ENCODE measurements around the gene HLA-DMA.
A peak's percentile ranks its signal among the peaks of the same experiment; 100 is the strongest.

HLA-DMA gene

DNA sequence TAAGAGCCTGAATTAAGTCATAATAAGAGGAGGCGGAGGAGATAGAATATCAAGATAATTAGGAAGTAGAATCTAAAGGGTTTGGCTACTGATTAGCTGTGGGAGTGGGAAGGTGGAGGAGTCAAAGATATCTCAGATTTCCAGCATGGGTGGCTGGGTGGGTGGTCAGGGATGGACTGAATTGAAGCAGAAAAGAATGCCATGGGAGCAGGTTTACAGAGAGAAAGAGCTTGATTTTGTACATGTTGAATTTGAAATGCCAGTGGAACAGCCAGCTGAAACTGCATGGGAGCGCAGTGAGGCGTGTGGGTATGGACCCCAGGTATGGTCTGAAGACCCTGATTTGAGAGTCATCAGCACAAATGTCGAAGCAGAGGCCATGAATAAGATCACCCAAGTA lies 1.4 kb upstream of the HLA-DMA start:
- no peak overlapping the region for H3K18ac ChIP-seq (ENCODE audit: low read length)
- peak overlapping the region; percentile 62 for H3K9ac ChIP-seq (ENCODE audit: low read length)

GRCh38 chr6:32953775-32954174 lies 878 bp upstream of the HLA-DMA start:
- H2AK5ac ChIP-seq (ENCODE audit: low read length), result no peak overlapping the region
- no peak overlapping the region for H4K12ac ChIP-seq (ENCODE audit: low read depth, low read length)
- H3K23ac ChIP-seq (ENCODE audit: low read length), result no peak overlapping the region
- H3K9ac ChIP-seq (ENCODE audit: low read length), result no peak overlapping the region
- H3K4me3 ChIP-seq (ENCODE audit: low read depth, low read length), result no peak overlapping the region
- H3K27me3 ChIP-seq (ENCODE audit: insufficient read depth, low read length), result no peaks in the 10 kb centered on the region
- no peak overlapping the region for H4K91ac ChIP-seq (ENCODE audit: low read depth, low read length)
- H3K4ac ChIP-seq (ENCODE audit: low read depth, low read length), result no peak overlapping the region
- no peak overlapping the region for H3K14ac ChIP-seq (ENCODE audit: low read length)
- H2AFZ ChIP-seq (ENCODE audit: insufficient read depth, low read length, poor library complexity), result no peak overlapping the region
- no peak overlapping the region for H3K18ac ChIP-seq (ENCODE audit: low read length)
- no peak overlapping the region for H2BK12ac ChIP-seq (ENCODE audit: low read length)
- no peak overlapping the region for H3K27ac ChIP-seq (ENCODE audit: low read depth, low read length)
- no peak overlapping the region for H2BK120ac ChIP-seq (ENCODE audit: insufficient read depth, low read length, poor library complexity)
- no peaks in the 10 kb centered on the region for H3K9me3 ChIP-seq (ENCODE audit: insufficient read depth, low read depth, low read length)
- DNase-seq, result no peak
- H3K4me2 ChIP-seq (ENCODE audit: low read length), result no peak overlapping the region
- no peaks in the 10 kb centered on the region for H3K36me3 ChIP-seq (ENCODE audit: control insufficient read depth in 1 of 2, insufficient read depth in 2 of 2, low read length in 2 of 2)
- no CpG with 5 or more reads among the region's 4 CpGs for WGBS (ENCODE audit: extremely low coverage, insufficient coverage, insufficient read length)
- H3K4me1 ChIP-seq (ENCODE audit: control insufficient read depth in 1 of 2, insufficient read depth in 2 of 2, low read length in 2 of 2), result peaks cover 0 to 3% of the 10 kb centered on the region in 2 experiments
- no peak overlapping the region for H4K8ac ChIP-seq (ENCODE audit: low read depth, low read length)
- no peak overlapping the region for H2BK5ac ChIP-seq (ENCODE audit: low read depth, low read length, poor library complexity)
- H3K79me1 ChIP-seq (ENCODE audit: low read length), result no peaks in the 10 kb centered on the region
- no peaks in the 10 kb centered on the region for H3K79me2 ChIP-seq (ENCODE audit: control insufficient read depth, insufficient read depth, low read length, poor library complexity)

More for the DNA sequence above, 1.4 kb upstream of the HLA-DMA start:
- H3K23ac ChIP-seq (ENCODE audit: low read length), result no peak overlapping the region
- H2BK5ac ChIP-seq (ENCODE audit: low read depth, low read length, poor library complexity), result no peak overlapping the region
- no peak overlapping the region for H2AFZ ChIP-seq (ENCODE audit: insufficient read depth, low read length, poor library complexity)
- WGBS (ENCODE audit: extremely low coverage, insufficient coverage, insufficient read length), result no CpG with 5 or more reads among the region's 4 CpGs
- H3K79me1 ChIP-seq (ENCODE audit: low read length), result no peaks in the 10 kb centered on the region
- H3K79me2 ChIP-seq (ENCODE audit: control insufficient read depth, insufficient read depth, low read length, poor library complexity), result no peaks in the 10 kb centered on the region
- no peak overlapping the region for H3K4me2 ChIP-seq (ENCODE audit: low read length)
- H3K4me3 ChIP-seq (ENCODE audit: low read depth, low read length), result no peak overlapping the region
- H2BK120ac ChIP-seq (ENCODE audit: insufficient read depth, low read length, poor library complexity), result no peak overlapping the region
- H3K36me3 ChIP-seq (ENCODE audit: control insufficient read depth in 1 of 2, insufficient read depth in 2 of 2, low read length in 2 of 2), result no peaks in the 10 kb centered on the region
- H4K8ac ChIP-seq (ENCODE audit: low read depth, low read length), result no peak overlapping the region
- no peak overlapping the region for H3K4ac ChIP-seq (ENCODE audit: low read depth, low read length)
- no peak overlapping the region for H3K14ac ChIP-seq (ENCODE audit: low read length)
- peaks cover 0 to 3% of the 10 kb centered on the region in 2 experiments for H3K4me1 ChIP-seq (ENCODE audit: control insufficient read depth in 1 of 2, insufficient read depth in 2 of 2, low read length in 2 of 2)
- no peaks in the 10 kb centered on the region for H3K9me3 ChIP-seq (ENCODE audit: insufficient read depth, low read depth, low read length)
- H3K27ac ChIP-seq (ENCODE audit: low read depth, low read length), result no peak overlapping the region
- no peak overlapping the region for H4K12ac ChIP-seq (ENCODE audit: low read depth, low read length)
- H3K27me3 ChIP-seq (ENCODE audit: insufficient read depth, low read length), result no peaks in the 10 kb centered on the region
- H4K91ac ChIP-seq (ENCODE audit: low read depth, low read length), result no peak overlapping the region
- H2BK12ac ChIP-seq (ENCODE audit: low read length), result no peak overlapping the region
- no peak overlapping the region for H2AK5ac ChIP-seq (ENCODE audit: low read length)
- DNase-seq, result no peak

GRCh38 chr6:32950449-32950848 lies 2.4 kb downstream of the HLA-DMA start:
- H2AFZ ChIP-seq (ENCODE audit: insufficient read depth, low read length, poor library complexity), result no peak overlapping the region

GRCh38 chr6:32950010-32950409 lies 2.9 kb downstream of the HLA-DMA start:
- Histone ChIP-seq H3K18ac (ENCODE audit: low read length) (no peak overlapping the region), H3K79me1 (ENCODE audit: low read length) (no peaks in the 10 kb centered on the region), H2BK12ac (ENCODE audit: low read length) (no peak overlapping the region), H3K9me3 (ENCODE audit: insufficient read depth, low read depth, low read length) (no peaks in the 10 kb centered on the region), H3K4me3 (ENCODE audit: low read depth, low read length) (no peak overlapping the region), H4K12ac (ENCODE audit: low read depth, low read length) (no peak overlapping the region), H2AK5ac (ENCODE audit: low read length) (no peak overlapping the region), H2BK5ac (ENCODE audit: low read depth, low read length, poor library complexity) (no peak overlapping the region), H3K4me1 (ENCODE audit: control insufficient read depth in 1 of 2, insufficient read depth in 2 of 2, low read length in 2 of 2) (peaks cover 0 to 3% of the 10 kb centered on the region in 2 experiments), H3K36me3 (ENCODE audit: control insufficient read depth in 1 of 2, insufficient read depth in 2 of 2, low read length in 2 of 2) (no peaks in the 10 kb centered on the region), H3K79me2 (ENCODE audit: control insufficient read depth, insufficient read depth, low read length, poor library complexity) (no peaks in the 10 kb centered on the region), H3K23ac (ENCODE audit: low read length) (no peak overlapping the region), H3K4me2 (ENCODE audit: low read length) (no peak overlapping the region), H3K14ac (ENCODE audit: low read length) (no peak overlapping the region), H4K91ac (ENCODE audit: low read depth, low read length) (no peak overlapping the region), H4K8ac (ENCODE audit: low read depth, low read length) (no peak overlapping the region), H3K9ac (ENCODE audit: low read length) (no peak overlapping the region), H2BK120ac (ENCODE audit: insufficient read depth, low read length, poor library complexity) (no peak overlapping the region), H2AFZ (ENCODE audit: insufficient read depth, low read length, poor library complexity) (no peak overlapping the region), H3K27me3 (ENCODE audit: insufficient read depth, low read length) (no peaks in the 10 kb centered on the region), H3K4ac (ENCODE audit: low read depth, low read length) (no peak overlapping the region), H3K27ac (ENCODE audit: low read depth, low read length) (no peak overlapping the region)
- DNase-seq, result no peak
- no CpG with 5 or more reads among the region's 3 CpGs for WGBS (ENCODE audit: extremely low coverage, insufficient coverage, insufficient read length)

More at GRCh38 chr6:32950449-32950848, 2.4 kb downstream of the HLA-DMA start:
- no peak overlapping the region for H2AK5ac ChIP-seq (ENCODE audit: low read length)
- no peak overlapping the region for H2BK120ac ChIP-seq (ENCODE audit: insufficient read depth, low read length, poor library complexity)
- no peak overlapping the region for H4K91ac ChIP-seq (ENCODE audit: low read depth, low read length)
- H4K12ac ChIP-seq (ENCODE audit: low read depth, low read length), result no peak overlapping the region
- no peak overlapping the region for H3K23ac ChIP-seq (ENCODE audit: low read length)
- no peak overlapping the region for H4K8ac ChIP-seq (ENCODE audit: low read depth, low read length)
- peaks cover 0 to 3% of the 10 kb centered on the region in 2 experiments for H3K4me1 ChIP-seq (ENCODE audit: control insufficient read depth in 1 of 2, insufficient read depth in 2 of 2, low read length in 2 of 2)
- H3K4me3 ChIP-seq (ENCODE audit: low read depth, low read length), result no peak overlapping the region
- H3K27me3 ChIP-seq (ENCODE audit: insufficient read depth, low read length), result no peaks in the 10 kb centered on the region
- H3K18ac ChIP-seq (ENCODE audit: low read length), result no peak overlapping the region
- H2BK5ac ChIP-seq (ENCODE audit: low read depth, low read length, poor library complexity), result no peak overlapping the region
- no peaks in the 10 kb centered on the region for H3K36me3 ChIP-seq (ENCODE audit: control insufficient read depth in 1 of 2, insufficient read depth in 2 of 2, low read length in 2 of 2)
- DNase-seq, result no peak
- H3K27ac ChIP-seq (ENCODE audit: low read depth, low read length), result no peak overlapping the region
- H2BK12ac ChIP-seq (ENCODE audit: low read length), result no peak overlapping the region
- H3K14ac ChIP-seq (ENCODE audit: low read length), result no peak overlapping the region
- no peak overlapping the region for H3K4ac ChIP-seq (ENCODE audit: low read depth, low read length)
- no peak overlapping the region for H3K4me2 ChIP-seq (ENCODE audit: low read length)
- H3K9me3 ChIP-seq (ENCODE audit: insufficient read depth, low read depth, low read length), result no peaks in the 10 kb centered on the region
- H3K79me1 ChIP-seq (ENCODE audit: low read length), result no peaks in the 10 kb centered on the region
- no peaks in the 10 kb centered on the region for H3K79me2 ChIP-seq (ENCODE audit: control insufficient read depth, insufficient read depth, low read length, poor library complexity)
- WGBS (ENCODE audit: extremely low coverage, insufficient coverage, insufficient read length), result no CpG with 5 or more reads among the region's 8 CpGs
- no peak overlapping the region for H3K9ac ChIP-seq (ENCODE audit: low read length)

All from trophoblast cell (in vitro differentiated cells and primary cell).